ENCODE results near the gene CXCL13.
"Not testable (repeated sequence)": the region's sequence is repeated elsewhere in the genome, so short reads cannot be mapped to it uniquely, and the experiment has no call there.

Gene CXCL13

DNA sequence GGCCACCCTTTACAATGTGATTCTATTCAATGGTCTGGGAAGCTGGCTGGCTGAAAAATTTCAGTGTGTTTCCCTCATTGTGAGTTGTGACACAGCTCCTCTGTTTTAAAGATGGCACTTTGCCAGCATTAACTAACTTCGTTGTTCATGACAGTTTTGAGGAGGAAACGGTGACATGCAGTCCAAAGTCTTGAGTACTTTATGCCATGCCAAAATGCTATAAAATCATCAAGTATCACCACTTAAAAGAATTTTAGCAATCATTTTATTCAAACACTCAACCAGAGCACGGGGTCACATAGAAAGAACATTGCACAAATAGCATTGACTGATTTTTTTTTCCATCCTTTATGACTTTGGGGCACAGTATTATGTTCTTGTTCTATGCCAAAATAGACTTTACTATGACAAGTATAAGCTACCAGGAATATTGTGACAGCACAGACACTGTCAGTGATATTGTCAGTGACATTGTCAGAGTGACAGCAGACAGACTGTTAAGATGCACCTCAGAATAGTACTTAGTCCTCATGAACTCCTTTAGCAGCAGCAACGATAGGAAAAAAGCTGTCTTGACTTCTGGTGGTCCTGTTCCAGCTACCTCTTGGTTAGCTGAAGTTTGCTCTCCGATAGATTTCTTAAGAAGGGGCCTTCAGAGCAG, 46.7 kb downstream of the CXCL13 start:
- Histone ChIP-seq H3K9me3 (replicated peaks; ENCODE audit: insufficient read depth, low read length) (no peaks in the 10 kb centered on the region), H3K4me1 (ENCODE audit: low read length) (peaks cover 13% of the 10 kb centered on the region), H3K27ac (ENCODE audit: low read length) (no peak overlapping the region), H3K9ac (ENCODE audit: low read length) (no peak overlapping the region), H3K27me3 (replicated peaks; ENCODE audit: insufficient read depth, low read length) (no peaks in the 10 kb centered on the region), H3F3A (ENCODE audit: insufficient read depth, low read length) (no peaks in the 10 kb centered on the region), H3K36me3 (replicated peaks; ENCODE audit: insufficient read depth, low read length) (no peaks in the 10 kb centered on the region), H3K79me2 (ENCODE audit: low read length) (no peaks in the 10 kb centered on the region), H3K4me2 (ENCODE audit: low read depth, low read length) (no peak overlapping the region), H4K20me1 (ENCODE audit: insufficient read depth, low read length) (no peaks in the 10 kb centered on the region), H2AFZ (ENCODE audit: low read length) (no peak overlapping the region), H3K4me3 (ENCODE audit: low read length) (no peak overlapping the region), H3K9me2 (replicated peaks; ENCODE audit: insufficient read depth, low read length) (no peaks in the 10 kb centered on the region)
- no peak for TF ChIP-seq EZH2 (optimal IDR thresholded peaks at IDR 0.05; ENCODE audit: low read depth, low read length)
- no peak for TF ChIP-seq CTCF (IDR thresholded peaks at IDR 0.05; ENCODE audit: low read length)
- TF ChIP-seq EZH2phosphoT487 (IDR thresholded peaks at IDR 0.05; ENCODE audit: low read length): no peak
- no peak for DNase-seq

DNA sequence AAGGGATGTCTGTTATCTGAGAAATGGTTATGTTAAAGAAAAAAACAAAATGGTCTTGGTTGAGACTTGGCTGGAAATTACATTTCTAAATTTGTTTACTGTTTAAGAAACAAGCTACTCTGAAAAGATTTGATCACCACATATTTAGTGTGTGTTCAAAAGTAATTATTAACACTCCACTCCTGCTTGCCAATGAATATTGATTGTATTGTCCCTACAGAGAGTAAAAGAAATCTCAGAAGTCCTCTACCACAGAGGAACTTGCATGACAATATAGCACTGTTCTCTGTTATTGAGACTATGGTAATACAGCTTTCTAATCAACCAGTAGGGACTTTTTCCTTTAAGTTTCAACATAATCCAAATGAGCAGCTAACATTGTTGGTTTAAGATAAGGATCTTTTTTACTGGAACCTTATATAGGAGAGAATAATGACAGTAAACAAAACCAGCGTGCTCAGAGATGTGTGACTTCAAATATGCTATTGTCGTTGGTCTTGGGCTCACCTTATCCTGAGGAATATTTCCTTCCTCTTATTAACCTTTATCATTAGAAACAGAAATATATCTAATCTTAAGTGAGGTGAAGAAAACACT, 47.6 kb downstream of the CXCL13 start:
- no peak overlapping the region for H3K27ac ChIP-seq (ENCODE audit: low read length)
- no peak overlapping the region for H3K9ac ChIP-seq (ENCODE audit: low read length)
- no peaks in the 10 kb centered on the region for H3K79me2 ChIP-seq (ENCODE audit: low read length)
- no peak overlapping the region for H2AFZ ChIP-seq (ENCODE audit: low read length)
- no peaks in the 10 kb centered on the region for H3K9me3 ChIP-seq (replicated peaks; ENCODE audit: insufficient read depth, low read length)
- no peak overlapping the region for H3K4me2 ChIP-seq (ENCODE audit: low read depth, low read length)
- H3K27me3 ChIP-seq (replicated peaks; ENCODE audit: insufficient read depth, low read length): no peaks in the 10 kb centered on the region
- no peaks in the 10 kb centered on the region for H4K20me1 ChIP-seq (ENCODE audit: insufficient read depth, low read length)
- DNase-seq: no peak
- no peaks in the 10 kb centered on the region for H3K9me2 ChIP-seq (replicated peaks; ENCODE audit: insufficient read depth, low read length)
- TF ChIP-seq EZH2phosphoT487 (IDR thresholded peaks at IDR 0.05; ENCODE audit: low read length) (no peak), EZH2 (optimal IDR thresholded peaks at IDR 0.05; ENCODE audit: low read depth, low read length) (no peak), CTCF (IDR thresholded peaks at IDR 0.05; ENCODE audit: low read length) (no peak)
- no peak overlapping the region for H3K4me3 ChIP-seq (ENCODE audit: low read length)
- H3K36me3 ChIP-seq (replicated peaks; ENCODE audit: insufficient read depth, low read length): no peaks in the 10 kb centered on the region
- H3F3A ChIP-seq (ENCODE audit: insufficient read depth, low read length): no peaks in the 10 kb centered on the region
- peaks cover 13% of the 10 kb centered on the region for H3K4me1 ChIP-seq (ENCODE audit: low read length)

DNA sequence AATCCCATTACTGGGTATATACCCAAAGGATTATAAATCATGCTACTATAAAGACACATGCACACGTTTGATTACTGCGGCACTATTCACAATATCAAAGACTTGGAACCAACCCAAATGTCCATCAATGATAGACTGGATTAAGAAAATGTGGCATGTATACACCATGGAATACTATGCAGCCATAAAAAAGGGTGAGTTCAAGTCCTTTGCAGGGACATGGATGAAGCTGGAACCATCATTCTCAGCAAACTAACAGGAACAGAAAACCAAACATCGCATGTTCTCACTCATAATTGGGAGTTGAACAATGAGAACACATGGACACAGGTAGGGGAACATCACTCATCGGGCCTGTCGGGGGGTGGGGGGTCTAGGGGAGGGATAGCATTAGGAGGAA, 54.7 kb downstream of the CXCL13 start:
- H3K36me3 ChIP-seq (replicated peaks; ENCODE audit: insufficient read depth, low read length); H3K27me3 ChIP-seq (replicated peaks; ENCODE audit: insufficient read depth, low read length); H3K9ac ChIP-seq (ENCODE audit: low read length); H3K9me2 ChIP-seq (replicated peaks; ENCODE audit: insufficient read depth, low read length); H2AFZ ChIP-seq (ENCODE audit: low read length); H3K27ac ChIP-seq (ENCODE audit: low read length); DNase-seq; H4K20me1 ChIP-seq (ENCODE audit: insufficient read depth, low read length); H3K4me2 ChIP-seq (ENCODE audit: low read depth, low read length); H3K9me3 ChIP-seq (replicated peaks; ENCODE audit: insufficient read depth, low read length); H3K79me2 ChIP-seq (ENCODE audit: low read length); H3K4me3 ChIP-seq (ENCODE audit: low read length); H3F3A ChIP-seq (ENCODE audit: insufficient read depth, low read length); H3K4me1 ChIP-seq (ENCODE audit: low read length): not testable (repeated sequence)
